IPS-18c (cell line): ENCODE results near the gene IFRD2.
"Not testable (repeated sequence)": the region's sequence is repeated elsewhere in the genome, so short reads cannot be mapped to it uniquely, and the experiment has no call there.

Experiments
- H3K4me3 ChIP-seq: 2 replicates; pipeline ENCODE4 v1.7.0; 2013; ENCODE audit warnings: low read depth, mild to moderate bottlenecking, low read length, moderate library complexity; ENCODE audit not compliant: insufficient read depth
- H3K9me3 ChIP-seq: one replicate; pipeline ENCODE4 v1.6.1; 2013; ENCODE audit warnings: mild to moderate bottlenecking, low read length, moderate library complexity; ENCODE audit not compliant: control insufficient read depth, insufficient read depth

Gene IFRD2

DNA sequence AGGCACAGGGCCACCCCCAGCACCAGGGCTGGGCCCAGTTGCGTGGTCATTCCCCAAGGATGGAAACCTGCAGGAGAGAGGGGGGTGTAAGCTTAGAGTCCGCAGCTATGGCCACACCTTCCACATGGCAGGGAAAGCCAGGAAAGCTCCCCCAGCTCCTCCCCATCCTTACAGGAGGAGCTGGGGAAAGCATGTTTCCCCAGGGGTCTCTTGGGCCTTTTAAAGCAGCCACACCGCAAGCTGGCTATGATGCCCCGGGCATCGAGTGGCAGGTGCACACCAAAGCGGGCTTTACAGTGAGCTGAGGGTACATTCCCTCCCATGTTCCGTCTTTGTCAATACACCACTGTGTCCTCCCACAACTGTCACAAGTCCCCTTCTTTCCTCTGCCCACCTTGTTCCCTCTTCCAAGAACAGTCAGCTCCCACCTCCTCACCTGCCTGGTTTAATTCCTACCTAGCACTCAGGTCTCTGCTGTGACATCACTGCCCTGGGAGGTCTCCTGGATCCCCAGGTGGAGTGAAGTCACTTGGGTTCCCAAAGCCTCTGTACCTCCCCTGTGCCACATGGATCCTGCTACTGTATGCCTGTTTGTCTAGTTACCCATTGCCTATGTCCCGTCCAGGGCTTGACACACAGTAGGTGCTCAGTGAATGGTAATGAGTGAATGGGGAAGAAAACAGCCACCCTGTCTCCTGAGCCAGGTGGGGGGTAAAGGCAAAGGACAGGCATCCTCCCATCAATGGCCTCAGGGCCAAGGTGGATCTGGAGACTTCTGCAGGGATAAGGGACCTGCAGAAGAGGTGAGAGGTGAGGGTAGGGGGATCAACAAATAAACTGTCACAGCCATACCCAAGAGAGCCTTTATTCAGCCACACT lies 3.6 kb upstream of the IFRD2 start:
- H3K9me3 ChIP-seq = no peaks in the 10 kb centered on the region
- H3K4me3 ChIP-seq = no peak overlapping the region

- H3K4me3 ChIP-seq = no peak overlapping the region
- no peaks in the 10 kb centered on the region for H3K9me3 ChIP-seq
Observed at GRCh38 chr3:50294492-50295403, 2.5 kb upstream of the IFRD2 start.

- Histone ChIP-seq H3K4me3 (no peak overlapping the region), H3K9me3 (no peaks in the 10 kb centered on the region)
Observed at GRCh38 chr3:50294089-50294488, 1.9 kb upstream of the IFRD2 start.

- Histone ChIP-seq H3K9me3 (no peaks in the 10 kb centered on the region), H3K4me3 (no peak overlapping the region)
Observed at GRCh38 chr3:50293079-50293801, 1.0 kb upstream of the IFRD2 start.

GRCh38 chr3:50290161-50290641 lies 2.0 kb downstream of the IFRD2 start:
- Histone ChIP-seq H3K4me3 (no peak overlapping the region), H3K9me3 (no peaks in the 10 kb centered on the region)

DNA sequence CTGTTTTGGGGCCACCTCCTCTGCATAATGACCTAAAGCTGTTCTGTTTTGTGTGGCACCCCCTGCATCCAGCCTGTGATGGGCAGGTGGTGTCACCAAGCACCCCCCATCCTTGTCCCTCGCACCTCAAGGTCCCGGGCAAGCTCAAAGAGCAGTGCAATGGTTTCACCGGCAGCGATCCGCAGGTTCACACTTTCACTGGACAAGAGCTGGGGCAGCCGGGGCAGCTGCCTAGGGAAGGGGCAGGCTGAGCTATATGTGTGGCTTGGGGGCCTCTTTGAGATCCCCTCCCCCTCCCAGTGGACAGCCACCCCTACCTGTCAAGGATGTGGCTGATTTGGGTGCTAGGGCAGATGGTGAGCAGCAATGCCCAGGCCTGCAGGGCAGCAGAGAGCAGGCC lies 3.1 kb downstream of the IFRD2 start:
- Histone ChIP-seq H3K4me3 (no peak overlapping the region), H3K9me3 (no peaks in the 10 kb centered on the region)

- H3K4me3 ChIP-seq = no peak overlapping the region
- H3K9me3 ChIP-seq = no peaks in the 10 kb centered on the region
Observed at GRCh38 chr3:50288387-50289007, 3.7 kb downstream of the IFRD2 start.

DNA sequence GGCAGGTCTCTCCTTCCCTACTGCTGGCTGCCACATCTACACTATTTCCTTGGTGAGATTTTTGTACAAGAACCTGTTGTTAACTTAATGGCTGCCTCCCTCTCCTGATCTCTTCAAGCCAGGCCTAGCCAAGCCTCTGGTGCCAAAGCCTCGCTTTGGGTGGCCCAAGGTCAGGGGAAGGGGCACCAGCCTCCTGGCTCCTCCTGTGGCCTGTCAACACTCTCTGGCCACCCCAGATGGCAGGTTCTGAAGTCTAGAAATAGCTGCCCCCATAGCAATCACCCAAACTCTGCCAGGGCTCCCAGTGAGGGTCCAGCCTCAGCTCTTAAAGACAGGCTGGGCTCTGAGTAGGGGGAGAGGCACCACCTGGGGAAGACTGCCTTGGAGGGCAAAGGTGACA lies 5.0 kb downstream of the IFRD2 start:
- H3K9me3 ChIP-seq = no peaks in the 10 kb centered on the region
- H3K4me3 ChIP-seq = no peak overlapping the region

- H3K4me3 ChIP-seq = no peak overlapping the region
- no peaks in the 10 kb centered on the region for H3K9me3 ChIP-seq
Observed at GRCh38 chr3:50286322-50287227, 5.7 kb downstream of the IFRD2 start.

GRCh38 chr3:50284121-50284520 lies 8.1 kb downstream of the IFRD2 start:
- H3K4me3 ChIP-seq, H3K9me3 ChIP-seq: not testable (repeated sequence)

DNA sequence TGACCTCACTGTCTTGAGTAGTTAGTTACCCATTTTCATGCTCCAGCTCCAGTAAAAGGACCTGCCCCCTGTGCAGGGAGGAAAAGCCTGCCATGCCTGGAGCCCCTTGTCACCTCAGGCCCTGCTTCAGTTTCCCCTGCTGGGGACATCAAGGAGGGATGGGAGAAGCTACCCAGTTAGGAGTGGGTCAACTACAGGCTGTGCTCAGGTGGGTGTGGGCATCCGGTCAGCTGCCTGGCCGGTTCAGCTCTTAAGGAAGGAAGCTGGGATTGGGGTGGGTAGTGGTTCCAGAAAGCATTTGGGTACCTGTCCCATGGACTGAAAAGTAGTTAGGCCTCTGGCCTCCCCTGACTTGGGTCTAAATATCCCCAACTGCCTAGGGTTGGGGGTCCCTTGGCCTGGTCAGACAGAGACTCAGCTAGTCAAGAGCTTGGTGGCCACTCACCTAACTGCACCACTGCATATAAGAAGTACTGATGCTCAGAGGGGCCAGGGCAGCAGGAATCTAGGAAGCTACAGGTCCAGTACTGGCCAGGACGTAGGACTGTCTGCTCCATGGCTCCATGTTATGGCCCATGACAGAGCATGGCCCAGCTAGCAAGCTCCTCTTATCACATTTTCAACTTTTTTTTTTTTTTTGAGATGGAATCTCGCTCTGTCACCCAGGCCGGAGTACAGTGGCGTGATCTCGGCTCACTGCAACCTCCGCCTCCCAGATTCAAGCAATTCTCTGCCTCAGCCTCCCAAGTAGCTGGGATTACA lies 12.8 kb downstream of the IFRD2 start:
- H3K9me3 ChIP-seq = no peaks in the 10 kb centered on the region
- no peak overlapping the region for H3K4me3 ChIP-seq

GRCh38 chr3:50278880-50279224 lies 13.4 kb downstream of the IFRD2 start, which contains the start of gene LSMEM2:
Gene LSMEM2, plus strand, starts transcription at chr3:50279087. Its CDS starts 27 bp downstream, at chr3:50279114.
- Histone ChIP-seq H3K4me3 (no peak within 1 kb of the TSS), H3K9me3 (no peaks in the 10 kb centered on the region)

GRCh38 chr3:50278123-50278879 lies 13.9 kb downstream of the IFRD2 start:
- Histone ChIP-seq H3K4me3 (no peak overlapping the region), H3K9me3 (no peaks in the 10 kb centered on the region)

DNA sequence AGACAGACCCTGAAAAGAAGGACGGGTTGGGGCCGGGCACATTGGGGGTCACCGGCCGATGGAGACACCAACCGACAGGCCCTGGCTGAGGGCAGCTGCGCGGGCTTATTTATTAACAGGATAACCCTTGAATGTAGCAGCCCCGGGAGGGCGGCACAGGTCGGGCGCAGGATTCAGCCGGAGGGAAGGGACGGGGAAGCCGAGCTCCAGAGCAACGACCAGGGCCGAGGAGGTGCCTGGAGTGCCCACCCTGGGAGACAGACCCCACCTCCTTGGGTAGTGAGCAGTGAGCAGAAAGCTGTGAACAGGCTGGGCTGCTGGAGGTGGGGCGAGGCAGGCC lies 15.5 kb downstream of the IFRD2 start:
- Histone ChIP-seq H3K9me3 (no peaks in the 10 kb centered on the region), H3K4me3 (no peak overlapping the region; the same call in 1 of the 2 replicates)
